HEK293T (cell line): Measurements from ENCODE around the gene PPRC1.

Experiments
- ARNT ChIP-seq: fragments of 450-650 bp; IDR thresholded peaks from 2 replicates; pipeline ENCODE4 v1.6.1; 2017; ENCODE audit warnings: mild to moderate bottlenecking
- BHLHE40 ChIP-seq: fragments of 450-650 bp; IDR thresholded peaks from 2 replicates; pipeline ENCODE4 v1.6.1; 2016; ENCODE audit warnings: mild to moderate bottlenecking, moderate library complexity, borderline replicate concordance
- ELF4 ChIP-seq: fragments of 450-650 bp; IDR thresholded peaks from 2 replicates; pipeline ENCODE4 v1.6.1; 2017; ENCODE audit warnings: antibody characterized with exemption
- FOXA1 ChIP-seq: fragments of 450-650 bp; IDR thresholded peaks from 2 replicates; pipeline ENCODE4 v1.6.1; 2016; ENCODE audit warnings: mild to moderate bottlenecking
- FOXK2 ChIP-seq: fragments of 450-650 bp; IDR thresholded peaks from 2 replicates; pipeline ENCODE4 v1.6.1; 2016; ENCODE audit warnings: mild to moderate bottlenecking
- FOXM1 ChIP-seq: fragments of 450-650 bp; IDR thresholded peaks from 2 replicates; pipeline ENCODE4 v1.6.1; 2017; ENCODE audit warnings: mild to moderate bottlenecking, borderline replicate concordance
- LEF1 ChIP-seq: fragments of 450-650 bp; IDR thresholded peaks from 2 replicates; pipeline ENCODE4 v1.6.1; 2017; ENCODE audit warnings: mild to moderate bottlenecking, borderline replicate concordance
- NFRKB ChIP-seq: fragments of 450-650 bp; IDR thresholded peaks from 2 replicates; pipeline ENCODE4 v1.6.1; 2016; ENCODE audit warnings: mild to moderate bottlenecking, moderate library complexity
- PKNOX1 ChIP-seq: fragments of 450-650 bp; IDR thresholded peaks from 2 replicates; pipeline ENCODE4 v1.6.1; 2016
- SP1 ChIP-seq: fragments of 450-650 bp; IDR thresholded peaks from 2 replicates; pipeline ENCODE4 v1.6.1; 2017
- SUZ12 ChIP-seq: fragments of 450-650 bp; IDR thresholded peaks from 2 replicates; pipeline ENCODE4 v1.6.1; 2016; ENCODE audit warnings: mild to moderate bottlenecking

DNA sequence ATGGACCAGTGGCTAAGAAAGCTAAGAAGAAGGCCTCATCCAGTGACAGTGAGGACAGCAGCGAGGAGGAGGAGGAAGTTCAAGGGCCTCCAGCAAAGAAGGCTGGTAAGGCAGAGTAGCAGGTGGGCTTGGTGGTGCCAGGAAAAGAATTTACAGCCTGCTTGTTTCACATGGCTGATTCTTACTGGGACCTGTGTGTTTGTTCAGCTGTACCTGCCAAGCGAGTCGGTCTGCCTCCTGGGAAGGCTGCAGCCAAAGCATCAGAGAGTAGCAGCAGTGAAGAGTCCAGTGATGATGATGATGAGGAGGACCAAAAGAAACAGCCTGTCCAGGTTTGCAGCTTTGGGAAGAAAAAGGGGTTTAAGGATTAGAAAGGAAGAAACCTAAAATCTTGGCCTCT, 24.4 kb downstream of the PPRC1 start:
- TF ChIP-seq SP1, result no peak
- no peak for TF ChIP-seq PKNOX1
- no peak for TF ChIP-seq FOXA1
- no peak for TF ChIP-seq FOXM1
- TF ChIP-seq FOXK2, result no peak
- TF ChIP-seq LEF1, result no peak
- TF ChIP-seq SUZ12, result no peak
- no peak for TF ChIP-seq NFRKB
- TF ChIP-seq ELF4, result no peak
- TF ChIP-seq BHLHE40, result no peak
- TF ChIP-seq ARNT, result no peak
